K562 (cell line): ENCODE results near the gene ZNF548. TPM values are rescaled to one million over a fixed set of nuclear protein-coding genes. Genes with fewer than 3 reads are reported as not detected.

Experiments
- ATAC-seq: fragments of 200-7000 bp; cut with Tn5 transposase; 3 replicates; pipeline ENCODE4 v1.9.1; 2020; ENCODE audit warnings: moderate library complexity
- BruUV-seq: library from RNA; stranded (reverse); fragments of 400-500 nt; replicated peaks from 2 replicates; lab custom pipeline; 2021; lab: Mats Ljungman, UMichigan
- CTCF ChIA-PET: fragments of 300-600 bp; formaldehyde crosslinking; extraction: SDS; loops from one replicate; lab custom pipeline; 2021; ENCODE audit warnings: low intra/inter-chr PET ratio; lab: Yijun Ruan, JAX
- POLR2A ChIA-PET: fragments of 300-600, 350-650 bp; sonication (Branson Sonifier 250); formaldehyde crosslinking; extraction: SDS; loops from one replicate; lab custom pipeline; 2021; ENCODE audit warnings: antibody characterized with exemption, inconsistent platforms; lab: Yijun Ruan, JAX
- DNase-seq, 4 experiments: peaks; one replicate each; pipeline versions ENCODE4 v3.0.0 to v3.0.0-alpha.2; 2011 to 2018; ENCODE audit warnings: low spot score in 3 of 4, mixed read lengths in 3 of 4; ENCODE audit errors: extremely low read depth in 1 of 4
- FAIRE-seq: peaks from 2 replicates; lab custom pipeline; 2011; peaks lifted over from hg19 to GRCh38; lab: Jason Lieb, UNC
- H2AFZ ChIP-seq: 2 replicates; pipeline ENCODE4 v1.6.0; 2011; ENCODE audit warnings: low read depth, low read length, control low read depth, inconsistent platforms
- H3K27ac ChIP-seq: fragments of 200-600 bp; 3 replicates; pipeline ENCODE4 v1.8.0; 2011; ENCODE audit warnings: low read depth, mild to moderate bottlenecking, control low read depth, inconsistent platforms, low read length, moderate library complexity, mixed read lengths; ENCODE audit errors: extremely low read depth
- H3K27me3 ChIP-seq, 2 experiments: fragments of 300-600 bp in 1 of 2; 2 replicates in 1 of 2; 3 replicates in 1 of 2; pipeline versions ENCODE4 v1.6.0 to v1.8.0; 2011; ENCODE audit warnings: inconsistent platforms in 2 of 2, low read length in 2 of 2, mild to moderate bottlenecking in 1 of 2, mixed read lengths in 1 of 2, moderate library complexity in 1 of 2; ENCODE audit not compliant: control insufficient read depth in 2 of 2, insufficient read depth in 2 of 2
- H3K36me3 ChIP-seq: fragments of 300-600 bp; 3 replicates; pipeline ENCODE4 v1.8.0; 2011; ENCODE audit warnings: mild to moderate bottlenecking, low read length, inconsistent platforms; ENCODE audit not compliant: control insufficient read depth, insufficient read depth
- H3K4me1 ChIP-seq, 2 experiments: fragments of 200-600 bp in 1 of 2; replicated peaks in 1 of 2; 2 replicates in 1 of 2; 3 replicates in 1 of 2; pipeline versions ENCODE4 v1.5.1 to v1.8.0; 2011; ENCODE audit warnings: inconsistent platforms in 2 of 2, low read length in 2 of 2, mild to moderate bottlenecking in 1 of 2, mixed read lengths in 1 of 2, moderate library complexity in 1 of 2; ENCODE audit not compliant: control insufficient read depth in 2 of 2, insufficient read depth in 2 of 2
- H3K4me2 ChIP-seq: 2 replicates; pipeline ENCODE4 v1.6.1; 2011; ENCODE audit warnings: low read length, control low read depth, inconsistent platforms, mixed read lengths; ENCODE audit not compliant: insufficient read depth
- H3K4me3 ChIP-seq: fragments of 200-600 bp; sonication (generic), shearing (Covaris generic); 2 replicates; pipeline ENCODE4 v1.5.1; 2016; ENCODE audit warnings: control low read depth, inconsistent platforms
- H3K79me2 ChIP-seq: fragments of 200-600 bp; 3 replicates; pipeline ENCODE4 v1.8.0; 2011; ENCODE audit warnings: low read length, inconsistent platforms; ENCODE audit not compliant: control insufficient read depth, insufficient read depth
- H3K9ac ChIP-seq, 2 experiments: 2 replicates each; pipeline versions ENCODE4 v1.6.0 to v1.6.1; 2011; ENCODE audit warnings: low read depth in 2 of 2, low read length in 2 of 2, control low read depth in 1 of 2, inconsistent platforms in 1 of 2, mild to moderate bottlenecking in 1 of 2, mixed read lengths in 1 of 2; ENCODE audit not compliant: insufficient read depth in 1 of 2
- H3K9me1 ChIP-seq: one replicate; pipeline ENCODE4 v1.6.0; 2011; ENCODE audit warnings: inconsistent platforms, mild to moderate bottlenecking, low read length, moderate library complexity; ENCODE audit not compliant: control insufficient read depth, insufficient read depth
- H3K9me3 ChIP-seq: replicated peaks from 2 replicates; pipeline ENCODE4 v1.5.1; 2011; ENCODE audit warnings: low read depth, low read length, inconsistent platforms; ENCODE audit not compliant: control insufficient read depth, insufficient read depth
- H4K20me1 ChIP-seq: replicated peaks from 2 replicates; pipeline ENCODE4 v1.6.1; 2011; ENCODE audit warnings: low read length, inconsistent platforms, mixed read lengths; ENCODE audit not compliant: control insufficient read depth, insufficient read depth
- BHLHE40 ChIP-seq: IDR thresholded peaks from 2 replicates; pipeline ENCODE4 v1.6.1; 2011; ENCODE audit warnings: low read length, improper control_type of control experiment
- C11orf30 ChIP-seq: fragments of 450-650 bp; IDR thresholded peaks from 2 replicates; pipeline ENCODE4 v1.6.1; 2016; ENCODE audit warnings: low read depth, mild to moderate bottlenecking
- MAFF ChIP-seq: IDR thresholded peaks from 2 replicates; pipeline ENCODE4 v1.6.1; 2012; ENCODE audit warnings: low read length, improper control_type of control experiment
- MAFG ChIP-seq: fragments of 450-650 bp; conservative IDR thresholded peaks from 2 replicates; pipeline ENCODE4 v1.6.1; 2016; ENCODE audit warnings: missing genetic modification characterization, missing compliant biosample characterization
- MAFK ChIP-seq: IDR thresholded peaks from 2 replicates; pipeline ENCODE4 v1.6.1; 2011; ENCODE audit warnings: low read length, improper control_type of control experiment
- TFAM ChIP-seq: fragments of 250-450 bp; sonication (Bioruptor Pico); conservative IDR thresholded peaks from 2 replicates; pipeline ENCODE4 v1.5.0; 2021; ENCODE audit warnings: mild to moderate bottlenecking, moderate library complexity
- TRIM28 ChIP-seq: fragments of 450-650 bp; IDR thresholded peaks from 2 replicates; pipeline ENCODE4 v1.6.1; 2017
- ZNF316 ChIP-seq: fragments of 450-650 bp; IDR thresholded peaks from 2 replicates; pipeline ENCODE4 v1.6.1; 2016
- ZNF655 ChIP-seq: fragments of 250-450 bp; sonication (Bioruptor Pico); IDR thresholded peaks from 2 replicates; pipeline ENCODE4 v1.5.0; 2021
- ZNF695 ChIP-seq: fragments of 450-650 bp; formaldehyde crosslinking; IDR thresholded peaks from 2 replicates; pipeline ENCODE4 v1.4.0; 2020; ENCODE audit warnings: mild to moderate bottlenecking, moderate library complexity
- WGBS: fragments of 100-300 bp; shearing (Covaris generic); methylation state at CpG from one replicate; pipeline ENCODE4 v1.1.6; 2016; ENCODE audit warnings: low coverage, mixed read lengths; ENCODE audit not compliant: insufficient coverage; ENCODE audit errors: missing lambda C conversion rate; 5-methylcytosine and 5-hydroxymethylcytosine counted together
- in situ Hi-C: fragments of 300-500 bp; cut with MboI; formaldehyde crosslinking; loops from 4 replicates; pipeline ENCODE4 v1.15.0; 2018; ENCODE audit warnings: inconsistent platforms, mixed read lengths
- intact Hi-C: fragments of 100-400 bp; cut with micrococcal nuclease; formaldehyde crosslinking; loops from 2 replicates; pipeline ENCODE4 v1.14.2; 2022
- polyA plus RNA-seq, 8 experiments: library from polyadenylated mRNA; depleted of rRNA in 4 of 8; stranded (reverse) in 5 of 8; unstranded in 3 of 8; fragments of >200 nt; fragmentation: Nextera tagmentation in 2 of 8; fragmentation: Illumina TruSeq in 1 of 8; extraction: Ambion mirVana in 2 of 8; extraction: Trizol in 1 of 8; gene quantifications; 2 replicates each; pipeline versions ENCODE4 v1.2.1 to v1.2.3, GENCODE V29; 2011 to 2014; ENCODE audit warnings: inconsistent platforms in 1 of 8, missing spikeins in 1 of 8
- total RNA-seq, 7 experiments: library from RNA; depleted of rRNA in 6 of 7; stranded (reverse); fragments of >200 nt in 6 of 7; fragmentation: Illumina TruSeq in 2 of 7; extraction: Trizol in 2 of 7; gene quantifications; 2 replicates each; pipeline versions ENCODE4 v1.2.1 to v1.2.3, GENCODE V29; 2011 to 2021; ENCODE audit warnings: low replicate concordance in 1 of 7
- TF ChIP-seq, protein P1 (sequence below): IDR thresholded peaks from 2 replicates; pipeline ENCODE4 v1.6.1; 2012; ENCODE audit warnings: low read depth, low read length, improper control_type of control experiment, borderline replicate concordance
- TF ChIP-seq, protein P2 (sequence below): sonication (generic); formaldehyde crosslinking; IDR thresholded peaks from 2 replicates; pipeline ENCODE4 v1.8.1; 2022; ENCODE audit warnings: missing genetic modification reagents

The ZNF548 gene
- total and polyA plus RNA-seq, 9 of the 15 experiments (the other 6 are each of a cell fraction or from before 2014, with no cell fraction given), result 1.5 to 8.7 (median 4.5) TPM

GRCh38 chr19:57351867-57352266 is 37.8 kb upstream of the ZNF548 start:
- Histone ChIP-seq H2AFZ (no peak overlapping the region), H4K20me1 (no peaks in the 10 kb centered on the region), H3K9me1 (no peaks in the 10 kb centered on the region), H3K9me3 (no peaks in the 10 kb centered on the region; the same call in none of the 2 replicates)
- POLR2A ChIA-PET, result no interaction called here
- CTCF ChIA-PET, result no interaction called here
- no peak for TF ChIP-seq BHLHE40
- TF ChIP-seq, all 486 proteins: peak for 0
- ATAC-seq (peak; percentile 26), DNase-seq (peak; percentile 17 to 32 (median 21)), FAIRE-seq (no peak)
- Histone ChIP-seq H3K9ac (peak overlapping the region; percentile 80 to 98; a peak in 3 of 4 replicates), H3K4me2 (peak overlapping the region; percentile 93), H3K27ac (no peak overlapping the region; the same call in 2 of the 3 replicates), H3K4me1 (peaks cover 6 to 7% of the 10 kb centered on the region in 2 experiments; a peak in 3 of 5 replicates), H3K36me3 (peaks cover 22% of the 10 kb centered on the region; the same call in 2 of the 3 replicates), H3K27me3 (no peaks in the 10 kb centered on the region), H3K4me3 (peak overlapping the region; percentile 83), H3K79me2 (peaks cover 15% of the 10 kb centered on the region)
- WGBS, result 6% methylated on average over 6 of the region's 7 CpGs
- BruUV-seq, result no TSS peak
- intact Hi-C loops (no loop called here), in situ Hi-C loops (no loop called here)

- intact Hi-C loops (no loop called here), in situ Hi-C loops (no loop called here)
- Histone ChIP-seq H3K9me1 (no peaks in the 10 kb centered on the region), H3K9ac (no peak overlapping the region), H3K27me3 (no peaks in the 10 kb centered on the region), H3K36me3 (peaks cover 32% of the 10 kb centered on the region), H4K20me1 (no peaks in the 10 kb centered on the region), H2AFZ (no peak overlapping the region), H3K79me2 (peaks cover 15% of the 10 kb centered on the region), H3K9me3 (no peaks in the 10 kb centered on the region; the same call in 1 of the 2 replicates), H3K4me1 (peaks cover 3 to 7% of the 10 kb centered on the region in 2 experiments; a peak in 3 of 5 replicates), H3K4me2 (no peak overlapping the region), H3K27ac (no peak overlapping the region), H3K4me3 (no peak overlapping the region)
- WGBS, result 36% methylated on average over 4 of the region's 4 CpGs
- no peak for ATAC-seq
- CTCF ChIA-PET, result no interaction called here
- no peak for DNase-seq
- TF ChIP-seq ZNF695 (CRISPR knock-in tag) (no peak), MAFK (peak; percentile 83), ZNF655 (no peak), MAFG (tag) (peak; percentile 66), TFAM (CRISPR knock-in tag) (no peak), ZNF316 (peak; percentile 63), C11orf30 (peak; percentile 66), TRIM28 (no peak), MAFF (peak; percentile 78)
- TF ChIP-seq, protein P1, sequence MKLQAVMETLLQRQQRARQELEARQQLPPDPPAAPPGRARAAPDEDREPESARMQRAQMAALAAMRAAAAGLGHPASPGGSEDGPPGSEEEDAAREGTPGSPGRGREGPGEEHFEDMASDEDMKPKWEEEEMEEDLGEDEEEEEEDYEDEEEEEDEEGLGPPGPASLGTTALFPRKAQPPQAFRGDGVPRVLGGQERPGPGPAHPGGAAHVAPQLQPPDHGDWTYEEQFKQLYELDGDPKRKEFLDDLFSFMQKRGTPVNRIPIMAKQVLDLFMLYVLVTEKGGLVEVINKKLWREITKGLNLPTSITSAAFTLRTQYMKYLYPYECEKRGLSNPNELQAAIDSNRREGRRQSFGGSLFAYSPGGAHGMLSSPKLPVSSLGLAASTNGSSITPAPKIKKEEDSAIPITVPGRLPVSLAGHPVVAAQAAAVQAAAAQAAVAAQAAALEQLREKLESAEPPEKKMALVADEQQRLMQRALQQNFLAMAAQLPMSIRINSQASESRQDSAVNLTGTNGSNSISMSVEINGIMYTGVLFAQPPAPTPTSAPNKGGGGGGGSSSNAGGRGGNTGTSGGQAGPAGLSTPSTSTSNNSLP, result no peak
- TF ChIP-seq, protein P2, sequence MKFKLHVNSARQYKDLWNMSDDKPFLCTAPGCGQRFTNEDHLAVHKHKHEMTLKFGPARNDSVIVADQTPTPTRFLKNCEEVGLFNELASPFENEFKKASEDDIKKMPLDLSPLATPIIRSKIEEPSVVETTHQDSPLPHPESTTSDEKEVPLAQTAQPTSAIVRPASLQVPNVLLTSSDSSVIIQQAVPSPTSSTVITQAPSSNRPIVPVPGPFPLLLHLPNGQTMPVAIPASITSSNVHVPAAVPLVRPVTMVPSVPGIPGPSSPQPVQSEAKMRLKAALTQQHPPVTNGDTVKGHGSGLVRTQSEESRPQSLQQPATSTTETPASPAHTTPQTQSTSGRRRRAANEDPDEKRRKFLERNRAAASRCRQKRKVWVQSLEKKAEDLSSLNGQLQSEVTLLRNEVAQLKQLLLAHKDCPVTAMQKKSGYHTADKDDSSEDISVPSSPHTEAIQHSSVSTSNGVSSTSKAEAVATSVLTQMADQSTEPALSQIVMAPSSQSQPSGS (CRISPR knock-in tag), result no peak
- no TSS peak for BruUV-seq
- no peak for FAIRE-seq
- POLR2A ChIA-PET, result no interaction called here
These were observed 33.7 kb upstream of the ZNF548 start for GRCh38 chr19:57355916-57356315.
